Fibroblast of skin of abdomen (primary cell): Measurements from ENCODE around the gene TCERG1. TPM values are rescaled to one million over a fixed set of nuclear protein-coding genes. Genes with fewer than 3 reads are reported as not detected.
A peak's percentile ranks its signal among the peaks of the same experiment; 100 is the strongest.

Experiments
- DNase-seq: peaks from one replicate; pipeline ENCODE4 v3.0.0-alpha.2; 2013
- polyA plus RNA-seq, 2 experiments: library from polyadenylated mRNA; unstranded; fragments of 120-200 nt; gene quantifications; one replicate each; pipeline ENCODE4 v1.2.1, GENCODE V29; 2013; ENCODE audit not compliant: insufficient read length in 2 of 2

TCERG1 gene
- 56.1 TPM for polyA plus RNA-seq (2013, experiment 1 of 2; ENCODE audit: insufficient read length)
- 52.1 TPM for polyA plus RNA-seq (2013, experiment 2 of 2; ENCODE audit: insufficient read length)

- DNase-seq, result peak; percentile 100
Measured at GRCh38 chr5:146446861-146447733, at the start of gene TCERG1. Gene TCERG1 (plus strand): TSS chr5:146447333. CDS start chr5:146447350, 17 bp downstream.

GRCh38 chr5:146398826-146399225, 48.3 kb upstream of the TCERG1 start:
- no peak for DNase-seq

GRCh38 chr5:146399481-146399880, 47.7 kb upstream of the TCERG1 start:
- peak; percentile 53 for DNase-seq

- DNase-seq, result no peak
Measured at GRCh38 chr5:146400201-146400600, 46.9 kb upstream of the TCERG1 start.

- DNase-seq, result no peak
Measured at GRCh38 chr5:146401021-146401420, 46.1 kb upstream of the TCERG1 start.

GRCh38 chr5:146402949-146403348, 44.2 kb upstream of the TCERG1 start:
- no peak for DNase-seq

GRCh38 chr5:146409054-146409671, 38.0 kb upstream of the TCERG1 start:
- peak; percentile 58 for DNase-seq

GRCh38 chr5:146410272-146410671, 36.9 kb upstream of the TCERG1 start:
- no peak for DNase-seq

GRCh38 chr5:146419696-146420095, 27.4 kb upstream of the TCERG1 start:
- no peak for DNase-seq

GRCh38 chr5:146425023-146425422, 22.1 kb upstream of the TCERG1 start:
- no peak for DNase-seq

- no peak for DNase-seq
Measured at GRCh38 chr5:146426305-146426704, 20.8 kb upstream of the TCERG1 start.

GRCh38 chr5:146426853-146427618, 20.1 kb upstream of the TCERG1 start:
- DNase-seq, result peak; percentile 53

GRCh38 chr5:146427619-146427997, 19.5 kb upstream of the TCERG1 start:
- DNase-seq, result no peak

- no peak for DNase-seq
Measured at GRCh38 chr5:146428658-146429057, 18.5 kb upstream of the TCERG1 start.

- no peak for DNase-seq
Measured at GRCh38 chr5:146440353-146440752, 6.8 kb upstream of the TCERG1 start.

- DNase-seq, result no peak
Measured at GRCh38 chr5:146440870-146441495, 6.2 kb upstream of the TCERG1 start.

- DNase-seq, result no peak
Measured at GRCh38 chr5:146441896-146442295, 5.2 kb upstream of the TCERG1 start.

GRCh38 chr5:146447734-146448380, 724 bp downstream of the TCERG1 start:
- peak; percentile 23 for DNase-seq

- DNase-seq, result no peak
Measured at GRCh38 chr5:146448783-146449519, 1.8 kb downstream of the TCERG1 start.

GRCh38 chr5:146450002-146450401, 2.9 kb downstream of the TCERG1 start:
- DNase-seq, result no peak

- no peak for DNase-seq
Measured at GRCh38 chr5:146451411-146451810, 4.3 kb downstream of the TCERG1 start.
